A673 (cell line): ENCODE data around the gene GPR85. TPM values are rescaled to one million over a fixed set of nuclear protein-coding genes. Genes with fewer than 3 reads are reported as not detected.
"Not testable (repeated sequence)": the region's sequence is repeated elsewhere in the genome, so short reads cannot be mapped to it uniquely, and the experiment has no call there.

Experiments used
- BruUV-seq: library from RNA; stranded (reverse); fragments of 400-500 nt; replicated peaks from 2 replicates; lab custom pipeline; 2021; lab: Mats Ljungman, UMichigan
- CTCF ChIA-PET: fragments of 300-600 bp; sonication (Branson Sonifier 250); formaldehyde crosslinking; loops from one replicate; lab custom pipeline; 2022; ENCODE audit warnings: antibody characterized with exemption; lab: Charles Lee
- POLR2A ChIA-PET: fragments of 300-600 bp; sonication (Branson Sonifier 250); formaldehyde crosslinking; loops from one replicate; lab custom pipeline; 2022; ENCODE audit warnings: antibody characterized with exemption; ENCODE audit not compliant: low non-redundant PET; lab: Charles Lee
- DNase-seq: peaks from one replicate; pipeline ENCODE4 v3.0.0-alpha.2; 2015; ENCODE audit warnings: low spot score
- H3K27ac ChIP-seq: fragments of 200-600 bp; sonication (generic); 2 replicates; pipeline ENCODE4 v1.5.1; 2016; ENCODE audit warnings: mixed run types, low read depth, mild to moderate bottlenecking, mixed read lengths, antibody characterized with exemption, low read length; ENCODE audit not compliant: poor library complexity, severe bottlenecking
- H3K27me3 ChIP-seq: fragments of 200-600 bp; sonication (generic); replicated peaks from 2 replicates; pipeline ENCODE4 v1.6.1; 2017; ENCODE audit warnings: mixed run types, low read depth, mild to moderate bottlenecking, mixed read lengths, antibody characterized with exemption, low read length; ENCODE audit not compliant: insufficient read depth, poor library complexity
- H3K36me3 ChIP-seq: fragments of 200-600 bp; sonication (generic); 2 replicates; pipeline ENCODE4 v1.6.1; 2016; ENCODE audit warnings: mixed run types, mild to moderate bottlenecking, mixed read lengths, antibody characterized with exemption, low read length; ENCODE audit not compliant: insufficient read depth, poor library complexity, severe bottlenecking
- H3K4me1 ChIP-seq: fragments of 200-600 bp; sonication (generic); 2 replicates; pipeline ENCODE4 v1.6.1; 2017; ENCODE audit warnings: mixed run types, mild to moderate bottlenecking, mixed read lengths, antibody characterized with exemption, low read length; ENCODE audit not compliant: insufficient read depth, poor library complexity, severe bottlenecking
- H3K4me3 ChIP-seq: fragments of 200-600 bp; sonication (generic); 2 replicates; pipeline ENCODE4 v1.5.1; 2016; ENCODE audit warnings: low read depth, mixed run types, mild to moderate bottlenecking, mixed read lengths, low read length; ENCODE audit not compliant: poor library complexity, severe bottlenecking
- H3K9me3 ChIP-seq: fragments of 200-600 bp; sonication (generic); 2 replicates; pipeline ENCODE4 v1.6.1; 2016; ENCODE audit warnings: mixed run types, low read depth, mild to moderate bottlenecking, mixed read lengths, antibody characterized with exemption, low read length; ENCODE audit not compliant: poor library complexity, severe bottlenecking
- EZH2 ChIP-seq: fragments of 200-600 bp; sonication (generic); IDR thresholded peaks from 2 replicates; pipeline ENCODE4 v1.6.1; 2017; ENCODE audit warnings: borderline replicate concordance, low read depth, mild to moderate bottlenecking, mixed read lengths, antibody characterized with exemption, low read length; ENCODE audit not compliant: poor library complexity, severe bottlenecking
- intact Hi-C: fragments of 100-400 bp; cut with micrococcal nuclease; formaldehyde crosslinking; loops from one replicate; pipeline ENCODE4 v1.10.0; 2022; ENCODE audit not compliant: unreplicated experiment
- total RNA-seq: library from RNA; stranded (reverse); gene quantifications from 2 replicates; pipeline ENCODE4 v1.2.3, GENCODE V29; 2021
- TF ChIP-seq, protein P1 (sequence below): fragments of 300-800, 200-600 bp; sonication (generic); conservative IDR thresholded peaks from 2 replicates; pipeline ENCODE4 v1.5.1; 2017; ENCODE audit warnings: low read depth, mild to moderate bottlenecking, antibody characterized with exemption, low read length, moderate library complexity, mixed read lengths

GPR85 gene
- total RNA-seq, 1 experiment from 2014 or later = 0.32 TPM

DNA sequence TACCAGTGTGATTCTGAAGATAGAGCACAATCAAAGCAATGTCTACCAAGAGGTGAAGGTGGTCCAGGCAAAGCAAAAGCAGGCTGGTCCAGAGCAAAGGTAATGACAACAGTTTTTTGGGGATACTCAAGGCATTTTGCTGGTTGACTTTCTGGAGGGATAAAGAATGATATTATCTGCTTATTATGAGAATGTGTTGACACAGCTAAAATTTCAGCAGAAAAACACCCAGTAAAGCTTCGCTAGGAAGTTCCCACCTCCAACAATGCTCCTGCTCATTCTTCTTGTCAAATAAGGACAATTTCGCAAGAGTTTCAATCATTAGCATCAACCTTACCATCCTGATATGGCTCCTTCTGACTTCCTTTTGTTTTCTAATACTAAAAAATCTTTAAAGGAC, 24.1 kb downstream of the GPR85 start:
- CTCF ChIA-PET = no interaction called here
- no peak for TF ChIP-seq EZH2
- TF ChIP-seq, protein P1, sequence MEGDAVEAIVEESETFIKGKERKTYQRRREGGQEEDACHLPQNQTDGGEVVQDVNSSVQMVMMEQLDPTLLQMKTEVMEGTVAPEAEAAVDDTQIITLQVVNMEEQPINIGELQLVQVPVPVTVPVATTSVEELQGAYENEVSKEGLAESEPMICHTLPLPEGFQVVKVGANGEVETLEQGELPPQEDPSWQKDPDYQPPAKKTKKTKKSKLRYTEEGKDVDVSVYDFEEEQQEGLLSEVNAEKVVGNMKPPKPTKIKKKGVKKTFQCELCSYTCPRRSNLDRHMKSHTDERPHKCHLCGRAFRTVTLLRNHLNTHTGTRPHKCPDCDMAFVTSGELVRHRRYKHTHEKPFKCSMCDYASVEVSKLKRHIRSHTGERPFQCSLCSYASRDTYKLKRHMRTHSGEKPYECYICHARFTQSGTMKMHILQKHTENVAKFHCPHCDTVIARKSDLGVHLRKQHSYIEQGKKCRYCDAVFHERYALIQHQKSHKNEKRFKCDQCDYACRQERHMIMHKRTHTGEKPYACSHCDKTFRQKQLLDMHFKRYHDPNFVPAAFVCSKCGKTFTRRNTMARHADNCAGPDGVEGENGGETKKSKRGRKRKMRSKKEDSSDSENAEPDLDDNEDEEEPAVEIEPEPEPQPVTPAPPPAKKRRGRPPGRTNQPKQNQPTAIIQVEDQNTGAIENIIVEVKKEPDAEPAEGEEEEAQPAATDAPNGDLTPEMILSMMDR = no peak

DNA sequence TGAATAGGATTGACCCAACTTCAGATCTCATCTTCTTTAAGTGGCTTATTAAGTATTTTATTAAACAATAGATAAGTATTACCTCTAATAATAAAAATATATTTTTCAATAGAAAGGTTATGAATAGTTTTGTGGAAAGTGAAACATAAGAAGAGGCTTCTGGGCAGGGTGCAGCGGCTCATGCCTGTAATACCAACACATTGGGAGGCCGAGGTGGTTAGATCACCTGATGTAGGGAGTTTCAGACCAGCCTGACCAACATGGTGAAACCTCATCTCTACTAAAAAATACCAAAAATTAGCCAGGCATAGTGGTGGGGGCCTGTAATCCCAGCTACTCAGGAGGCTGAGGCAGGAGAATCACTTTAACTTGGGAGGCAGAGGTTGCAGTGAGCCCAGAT, 26.5 kb downstream of the GPR85 start:
- no TSS peak for BruUV-seq
- no peaks in the 10 kb centered on the region for H3K9me3 ChIP-seq
- no peak for DNase-seq
- H3K36me3 ChIP-seq = no peaks in the 10 kb centered on the region
- CTCF ChIA-PET = no interaction called here
- no peaks in the 10 kb centered on the region for H3K4me1 ChIP-seq
- H3K4me3 ChIP-seq = no peak overlapping the region
- TF ChIP-seq, protein P1 = no peak
- TF ChIP-seq EZH2 = no peak
- no peak overlapping the region for H3K27ac ChIP-seq
- peaks cover 4% of the 10 kb centered on the region for H3K27me3 ChIP-seq
- intact Hi-C loops = no loop called here
- POLR2A ChIA-PET = no interaction called here

More for the DNA sequence above, 24.1 kb downstream of the GPR85 start:
- no peaks in the 10 kb centered on the region for H3K36me3 ChIP-seq
- DNase-seq = no peak
- BruUV-seq = no TSS peak
- POLR2A ChIA-PET = no interaction called here
- intact Hi-C loops = no loop called here
- H3K4me3 ChIP-seq = no peak overlapping the region
- H3K4me1 ChIP-seq = no peaks in the 10 kb centered on the region
- no peaks in the 10 kb centered on the region for H3K9me3 ChIP-seq
- peaks cover 2% of the 10 kb centered on the region for H3K27me3 ChIP-seq
- H3K27ac ChIP-seq = no peak overlapping the region

DNA sequence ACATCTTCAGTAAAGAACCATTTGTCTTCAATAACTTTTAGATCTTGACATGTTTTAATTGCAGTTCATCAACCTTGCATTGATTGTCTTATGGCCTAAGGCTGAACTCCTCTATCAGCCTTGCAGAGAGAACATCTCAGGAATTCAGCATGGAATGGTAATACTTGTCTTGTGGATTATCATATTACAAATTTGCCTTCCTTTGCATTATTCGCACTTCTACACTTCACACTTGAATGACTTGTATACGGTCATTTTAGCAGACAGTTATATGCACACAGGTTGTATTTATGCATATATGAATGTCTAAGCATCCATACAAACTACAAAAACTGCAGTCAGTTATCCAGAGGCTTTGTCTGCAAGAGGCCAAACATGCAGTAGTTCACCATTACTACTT, 31.7 kb downstream of the GPR85 start:
- TF ChIP-seq, protein P1 = no peak
- TF ChIP-seq EZH2 = no peak
- Histone ChIP-seq H3K9me3 (no peaks in the 10 kb centered on the region), H3K4me1 (no peaks in the 10 kb centered on the region), H3K27me3 (peaks cover 4% of the 10 kb centered on the region), H3K36me3 (no peaks in the 10 kb centered on the region), H3K27ac (no peak overlapping the region), H3K4me3 (no peak overlapping the region)
- intact Hi-C loops = no loop called here
- DNase-seq = no peak
- CTCF ChIA-PET = no interaction called here
- no TSS peak for BruUV-seq
- POLR2A ChIA-PET = no interaction called here

DNA sequence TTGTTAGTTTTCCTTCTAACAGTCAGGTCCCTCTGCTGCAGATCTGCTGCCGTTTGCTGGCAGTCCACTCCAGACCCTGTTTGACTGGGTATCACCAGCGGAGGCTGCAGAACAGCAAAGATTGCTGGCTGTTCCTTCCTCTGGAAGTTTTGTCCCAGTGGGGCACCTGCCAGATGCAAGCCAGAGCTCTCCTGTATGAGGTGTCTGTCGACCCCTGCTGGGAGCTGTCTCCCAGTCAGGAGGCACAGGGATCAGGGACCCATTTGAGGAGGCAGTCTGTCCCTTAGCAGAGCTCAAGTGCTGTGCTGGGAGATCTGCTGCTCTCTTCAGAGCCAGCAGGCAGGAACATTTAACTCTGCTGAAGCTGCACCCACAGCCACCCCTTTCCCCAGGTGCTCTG, 32.4 kb downstream of the GPR85 start:
- H3K36me3 ChIP-seq, DNase-seq, CTCF ChIA-PET, H3K9me3 ChIP-seq, intact Hi-C loops, BruUV-seq, POLR2A ChIA-PET, H3K4me3 ChIP-seq, H3K27ac ChIP-seq, H3K4me1 ChIP-seq, H3K27me3 ChIP-seq: not testable (repeated sequence)

DNA sequence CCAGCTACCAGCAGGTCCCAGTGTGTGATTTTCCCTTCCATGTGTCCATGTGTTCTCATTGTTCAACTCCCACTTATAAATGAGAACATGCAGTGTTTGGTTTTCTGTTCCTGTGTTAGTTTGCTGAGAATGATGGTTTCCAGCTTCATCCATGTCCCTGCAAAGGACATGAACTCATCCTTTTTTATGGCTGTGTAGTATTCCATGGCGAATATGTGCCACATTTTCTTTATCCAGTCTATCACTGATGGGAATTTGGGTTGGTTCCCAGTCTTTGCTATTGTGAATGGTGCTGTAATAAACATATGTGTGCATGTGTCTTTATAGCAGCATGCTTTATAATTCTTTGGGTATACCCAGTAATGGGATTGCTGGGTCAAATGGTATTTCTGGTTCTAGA, 37.4 kb downstream of the GPR85 start:
- DNase-seq, H3K4me1 ChIP-seq, H3K9me3 ChIP-seq, H3K4me3 ChIP-seq, H3K27ac ChIP-seq, CTCF ChIA-PET, BruUV-seq, intact Hi-C loops, POLR2A ChIA-PET, H3K36me3 ChIP-seq: not testable (repeated sequence)
- H3K27me3 ChIP-seq = peaks cover 28% of the 10 kb centered on the region
